Placental epithelial cell (primary cell): ENCODE data around the gene RAET1L. TPM values are rescaled to one million over a fixed set of nuclear protein-coding genes. Genes with fewer than 3 reads are reported as not detected.

Experiments used
- total RNA-seq: library from RNA; depleted of rRNA; stranded (reverse); fragments of >200 nt; gene quantifications from 2 replicates; pipeline ENCODE4 v1.2.3, GENCODE V29; 2012

RAET1L gene
- total RNA-seq, result 0.22 TPM in 1 of 2 replicates, not detected in the other

GRCh38 chr6:150025201-150025917 is at the start of gene RAET1L:
Gene RAET1L (minus strand): TSS chr6:150025532. CDS start chr6:150025471, 61 bp downstream.

GRCh38 chr6:150068720-150069648 is 43.7 kb upstream of the RAET1L start, which contains the start of gene ULBP3:
Gene ULBP3 (minus strand): TSS chr6:150069121. CDS start chr6:150069066, 55 bp downstream.

Other genes with a start within 250 kb of the RAET1L start
- gene LRP11, start 161.2 kb downstream of the RAET1L start, total RNA-seq, result 84.8 and 110 TPM in 2 replicates
- gene RAET1E, start 127.4 kb downstream of the RAET1L start, total RNA-seq, result not detected in 2 replicates
- 0.43 and 0.79 TPM in 2 replicates for gene RAET1G, start 102.4 kb downstream of the RAET1L start, total RNA-seq
- 1.6 and 5.1 TPM in 2 replicates for gene ULBP2, start 83.5 kb downstream of the RAET1L start, total RNA-seq
- under 0.01 and 0.65 TPM in 2 replicates for gene ULBP1, start 61.6 kb downstream of the RAET1L start, total RNA-seq
- 3.5 and 9.7 TPM in 2 replicates for gene ULBP3, start 43.6 kb upstream of the RAET1L start, total RNA-seq
- gene PPP1R14C, start 117.5 kb upstream of the RAET1L start, total RNA-seq, result 4.7 and 14.5 TPM in 2 replicates